GM19467 (cell line): ENCODE data around the gene DOCK7.
"Not testable (repeated sequence)": the region's sequence is repeated elsewhere in the genome, so short reads cannot be mapped to it uniquely, and the experiment has no call there.

Source experiments
- ATAC-seq: cut with Tn5 transposase; IDR thresholded peaks from one replicate; pipeline ENCODE4 v1.9.1; 2021; ENCODE audit warnings: mild to moderate bottlenecking, moderate library complexity; ENCODE audit not compliant: unreplicated experiment

The DOCK7 gene

DNA sequence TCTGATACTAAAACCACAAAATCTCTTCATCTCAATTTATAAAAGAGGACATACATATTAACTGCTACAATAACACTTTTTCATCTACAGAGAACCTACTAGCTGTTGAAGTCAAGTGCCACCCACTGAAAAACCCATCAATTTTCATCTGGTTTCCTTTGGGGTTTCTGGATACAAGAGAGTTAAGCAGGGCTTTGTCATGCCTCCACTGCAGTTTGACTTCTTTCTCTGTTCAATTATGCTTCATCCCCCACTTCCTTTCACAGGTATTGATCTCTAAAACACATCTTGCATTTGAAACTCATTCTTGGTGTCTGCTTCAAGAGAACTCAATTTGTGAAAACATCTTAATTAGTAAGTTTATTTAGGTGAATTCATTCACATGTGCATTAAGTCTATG lies 151.3 kb downstream of the DOCK7 start:
- ATAC-seq = no peak

DNA sequence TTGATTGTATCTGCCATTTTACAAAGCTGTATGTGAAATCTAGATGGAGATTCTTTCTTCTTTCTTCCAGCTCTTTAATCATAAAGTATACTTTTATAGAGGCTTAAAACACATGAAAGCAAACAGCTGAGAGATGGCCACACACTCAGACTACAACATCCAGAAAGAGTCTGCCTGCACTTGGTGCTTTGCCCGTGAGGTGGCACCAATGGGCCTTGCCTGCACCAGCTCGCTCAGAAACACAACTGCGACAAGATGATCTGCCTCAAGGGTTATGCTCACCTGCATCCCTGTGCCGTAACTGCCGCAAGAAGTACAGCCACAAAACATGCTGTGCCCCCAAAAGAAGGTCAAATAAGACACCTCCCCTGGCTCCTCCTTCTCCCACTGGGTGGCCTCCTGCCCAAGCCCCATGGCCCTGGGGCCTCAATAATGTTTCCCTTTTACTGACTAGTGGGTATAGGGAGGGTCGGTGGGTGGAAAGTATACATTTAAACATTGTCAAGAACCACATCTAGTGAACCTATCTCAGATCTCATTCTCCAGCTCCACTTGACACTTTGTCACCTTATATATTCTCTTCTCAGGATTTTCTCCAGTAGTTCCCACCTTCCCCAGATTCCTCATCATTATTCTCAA lies 157.6 kb downstream of the DOCK7 start:
- no peak for ATAC-seq

DNA sequence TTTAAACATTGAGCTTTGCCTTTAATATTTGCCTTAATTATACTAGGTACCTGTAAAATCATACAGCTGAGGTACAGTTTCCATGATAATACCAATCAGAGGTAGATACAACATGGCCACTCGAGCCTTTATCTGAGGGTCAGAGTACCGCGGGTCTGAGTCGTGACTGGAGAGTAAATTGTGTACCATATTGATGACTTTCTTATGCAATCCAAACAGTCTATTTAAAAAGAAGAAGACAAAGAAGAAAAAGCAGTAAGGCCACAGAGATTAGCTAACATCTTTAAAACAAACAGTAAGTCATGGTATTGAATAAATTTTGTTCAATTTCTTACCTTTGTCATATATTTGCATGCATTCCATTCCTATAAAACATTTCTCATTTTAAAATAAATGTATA lies 159.0 kb downstream of the DOCK7 start:
- ATAC-seq = no peak

DNA sequence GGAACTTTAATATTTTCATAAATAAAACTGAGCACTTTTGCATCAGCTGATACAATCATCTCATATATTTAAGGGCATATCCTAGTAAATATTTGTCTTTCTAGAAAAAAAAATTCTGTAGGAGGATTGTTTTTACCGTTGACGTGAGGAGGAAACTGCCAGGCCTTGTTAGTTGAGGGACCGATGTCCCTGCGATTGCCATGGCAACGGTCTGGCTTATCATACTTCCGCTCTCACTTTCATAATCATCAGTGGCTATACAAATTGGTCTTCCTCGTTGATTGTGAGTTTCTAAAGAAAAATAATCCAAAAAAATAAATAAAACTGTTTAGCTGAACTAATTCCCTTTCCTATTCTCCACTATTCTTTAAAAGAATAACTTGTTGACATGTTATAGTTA lies 160.2 kb downstream of the DOCK7 start:
- no peak for ATAC-seq

DNA sequence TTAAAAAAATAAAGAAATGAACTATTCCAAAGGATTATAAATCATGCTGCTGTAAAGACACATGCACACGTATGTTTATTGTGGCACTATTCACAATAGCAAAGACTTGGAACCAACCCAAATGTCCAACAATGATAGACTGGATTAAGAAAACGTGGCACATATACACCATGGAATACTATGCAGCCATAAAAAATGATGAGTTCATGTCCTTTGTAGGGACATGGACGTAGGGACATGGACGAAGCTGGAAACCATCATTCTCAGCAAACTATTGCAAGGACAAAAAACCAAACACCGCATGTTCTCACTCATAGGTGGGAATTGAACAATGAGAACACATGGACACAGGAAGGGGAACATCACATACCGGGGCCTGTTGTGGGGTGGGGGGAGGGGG lies 160.8 kb downstream of the DOCK7 start:
- not testable (repeated sequence) for ATAC-seq

DNA sequence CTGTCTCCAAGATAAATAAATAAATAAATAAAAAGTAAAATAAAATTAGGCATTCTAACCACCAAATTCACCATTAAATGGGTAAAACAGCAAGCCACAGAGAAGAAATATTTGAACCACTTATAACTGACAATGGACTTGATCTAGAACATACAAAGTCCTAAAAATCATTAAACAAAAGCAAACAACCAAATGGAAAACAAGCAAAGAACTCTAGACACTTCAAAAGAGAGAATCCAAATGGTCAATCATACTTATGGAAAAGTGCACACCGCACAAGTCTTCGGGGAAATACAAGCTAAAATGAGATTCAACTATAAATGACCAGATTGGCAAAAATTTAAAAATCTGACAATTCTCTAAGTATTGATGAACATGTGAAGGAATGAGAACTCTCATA lies 164.3 kb downstream of the DOCK7 start:
- ATAC-seq = no peak

DNA sequence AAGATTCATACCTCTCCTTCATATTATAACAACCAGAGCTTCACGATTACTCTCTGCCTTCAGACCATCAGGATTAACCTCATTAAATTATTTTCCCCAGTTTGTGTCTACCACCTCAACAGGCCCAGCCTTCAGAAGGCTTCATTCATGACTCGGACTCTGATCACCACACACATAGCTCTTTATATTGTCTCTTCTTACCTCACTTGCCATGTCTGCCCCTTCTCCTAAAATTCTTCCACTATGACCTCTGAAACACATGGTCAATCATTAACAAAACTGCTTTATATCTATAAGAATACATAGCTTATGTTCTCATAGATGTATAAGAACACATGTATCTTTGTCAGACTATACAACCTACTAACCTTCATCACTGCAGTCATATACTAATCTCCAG lies 171.6 kb downstream of the DOCK7 start:
- no peak for ATAC-seq

DNA sequence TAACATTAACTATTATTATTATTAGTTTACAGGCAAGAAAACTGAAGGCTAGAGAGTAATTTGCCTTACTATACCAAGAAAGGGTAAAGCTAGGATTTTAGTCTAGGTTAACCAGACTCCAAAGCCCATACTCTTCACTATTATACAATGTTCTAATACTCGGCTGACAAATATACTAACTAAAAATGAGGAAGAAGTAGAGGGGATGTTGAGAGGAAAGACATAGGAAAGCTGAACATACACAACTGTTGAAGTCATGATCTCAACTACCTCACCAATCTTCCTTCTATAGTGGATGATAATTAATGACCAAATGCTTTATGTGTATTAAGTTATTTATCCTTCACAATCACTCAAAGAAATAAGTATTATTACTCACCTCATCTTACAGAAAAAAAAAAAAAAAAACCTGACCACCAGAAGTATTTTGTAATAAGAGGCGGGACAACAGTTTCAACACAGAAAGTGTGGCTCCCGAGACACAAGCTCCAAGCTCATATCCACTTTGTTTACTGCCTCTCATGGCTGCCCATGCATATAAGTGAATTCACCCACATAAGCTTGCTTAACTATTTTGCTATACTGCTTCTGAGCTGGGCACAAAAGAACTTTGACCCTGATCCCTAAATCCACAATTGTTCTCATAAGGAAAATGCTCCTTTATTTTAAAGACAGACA lies 173.3 kb downstream of the DOCK7 start:
- ATAC-seq = no peak

DNA sequence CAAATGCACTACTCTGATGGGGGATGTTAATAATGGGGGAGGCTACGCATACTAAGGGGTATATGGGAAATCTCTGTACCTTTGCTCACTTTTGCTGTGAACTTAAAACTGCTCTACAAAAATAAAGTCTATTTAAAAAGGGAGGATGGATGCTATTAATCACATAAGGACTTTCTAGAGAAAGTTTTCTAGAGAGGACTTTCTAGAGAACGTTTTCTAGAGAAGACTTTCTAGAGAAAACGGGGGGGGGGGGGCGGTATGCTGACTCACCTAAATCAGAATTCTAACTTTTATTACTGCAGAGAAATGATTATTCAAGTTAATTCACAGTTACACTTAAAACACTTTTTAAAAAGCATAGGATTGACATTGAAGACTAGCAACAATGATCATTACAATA lies 175.2 kb downstream of the DOCK7 start:
- ATAC-seq = no peak

DNA sequence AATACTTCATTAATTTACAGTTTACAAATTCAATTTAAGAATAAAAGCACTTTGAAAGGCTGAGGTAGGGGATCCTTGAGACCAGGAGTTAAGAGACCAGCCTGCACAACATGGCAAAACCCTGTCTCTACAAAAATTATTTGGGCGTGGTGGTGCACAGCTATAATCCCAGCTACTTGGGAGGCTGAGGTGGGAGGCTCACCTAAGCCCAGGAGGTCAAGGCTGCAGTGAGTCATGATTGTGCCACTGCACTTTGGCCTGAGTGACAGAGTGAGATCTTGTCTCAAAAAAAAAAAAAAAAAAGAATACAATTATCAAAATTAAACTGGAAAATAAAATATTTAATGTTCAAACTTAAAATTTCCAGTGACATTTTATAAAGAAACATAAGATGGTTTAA lies 179.2 kb downstream of the DOCK7 start:
- no peak for ATAC-seq

DNA sequence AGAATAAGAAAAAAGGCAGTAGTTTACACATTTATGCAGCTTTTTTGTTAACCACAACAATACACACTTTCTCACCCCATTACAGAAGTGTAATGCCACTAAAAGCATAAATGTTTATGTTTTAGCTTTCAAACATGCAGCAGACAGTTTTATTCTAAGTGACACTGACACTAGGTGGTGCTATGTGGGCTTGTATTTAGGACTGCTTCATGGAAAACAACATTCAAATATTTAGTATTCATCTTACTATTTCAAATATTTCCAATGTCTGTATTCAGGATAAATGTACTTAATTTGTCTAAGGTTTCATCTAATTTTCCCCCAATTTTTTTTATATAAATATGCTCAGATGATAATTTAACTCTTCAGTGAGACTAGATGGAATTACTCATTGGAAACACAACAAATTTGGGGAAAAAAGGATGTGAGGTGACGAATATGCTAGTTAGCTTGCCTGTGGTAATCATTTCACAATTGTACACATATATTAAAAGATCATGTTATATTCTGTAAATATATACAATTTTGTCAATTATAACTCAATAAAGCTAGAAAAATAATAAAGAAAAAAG lies 179.9 kb downstream of the DOCK7 start:
- no peak for ATAC-seq

DNA sequence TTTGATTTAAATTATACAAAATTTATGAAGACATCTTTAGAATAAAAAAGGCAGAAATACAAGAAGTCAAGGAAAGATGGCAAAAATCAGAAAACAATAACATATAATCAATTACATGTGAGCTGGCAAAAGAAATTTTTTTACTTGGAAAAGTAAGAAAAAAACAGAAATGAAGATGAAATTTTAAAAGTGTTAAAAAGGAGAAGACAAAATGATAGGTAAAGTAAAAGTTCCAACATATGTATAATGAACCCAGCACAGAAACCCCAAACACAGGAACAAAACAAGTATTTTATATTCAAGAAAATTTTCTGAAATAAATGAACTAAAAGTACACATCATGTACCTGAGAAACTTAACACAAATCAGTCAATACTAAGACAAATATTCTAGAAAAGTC lies 188.0 kb downstream of the DOCK7 start:
- no peak for ATAC-seq

DNA sequence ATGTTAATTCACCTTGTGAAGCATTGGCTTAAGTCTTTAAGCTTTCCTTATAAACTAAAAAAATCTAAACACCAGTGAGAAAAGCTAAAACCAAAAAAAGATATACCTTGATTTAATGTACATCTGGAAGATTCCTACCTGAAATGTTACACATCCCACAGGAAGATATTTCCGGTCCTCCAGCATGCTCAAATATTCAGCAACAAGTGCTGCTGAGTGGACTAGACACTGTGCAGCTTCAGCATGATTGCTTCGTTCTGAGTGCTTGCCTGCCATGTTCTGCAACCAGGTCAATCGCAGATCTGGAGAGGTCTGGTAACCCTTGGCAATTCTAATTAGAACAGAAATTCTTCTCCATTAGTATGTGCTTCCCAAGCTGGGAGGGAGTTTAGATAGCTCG lies 194.0 kb downstream of the DOCK7 start:
- ATAC-seq = no peak

DNA sequence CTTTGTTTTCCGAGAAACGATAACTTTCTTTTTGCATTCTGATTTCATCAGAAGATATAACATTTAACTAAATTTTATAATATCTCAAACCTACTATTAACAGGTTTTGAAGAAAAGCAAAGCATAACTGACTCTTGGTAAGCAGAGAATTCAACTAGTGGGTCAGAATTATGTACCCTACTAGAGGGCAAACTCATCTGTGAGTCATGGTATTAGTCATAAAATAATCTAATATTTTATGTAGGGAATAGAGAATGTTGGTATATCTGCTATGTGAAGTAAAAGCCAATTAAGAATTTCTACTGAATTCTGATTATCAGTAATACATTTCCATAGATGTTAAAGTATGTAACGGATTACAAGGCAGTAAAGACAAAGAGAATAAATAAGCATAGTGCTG lies 194.5 kb downstream of the DOCK7 start:
- ATAC-seq = no peak

DNA sequence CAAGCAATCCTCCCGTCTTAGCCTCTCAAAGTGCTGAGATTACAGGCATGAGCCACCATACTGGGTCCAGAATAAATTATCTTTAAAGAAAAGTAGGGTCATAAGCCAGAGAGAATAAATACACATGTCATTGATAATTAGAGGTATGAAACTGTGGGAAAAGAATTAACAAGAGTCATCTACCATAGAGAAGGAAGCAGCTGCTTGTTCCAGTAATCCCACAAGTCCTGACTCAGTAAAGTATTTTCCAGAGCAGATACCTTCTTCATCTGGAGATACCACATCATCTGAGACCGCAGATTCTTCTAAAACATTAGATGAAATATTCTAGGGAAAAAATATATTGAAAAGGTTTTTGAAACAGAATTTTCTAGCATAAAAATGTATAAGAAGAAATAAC lies 195.7 kb downstream of the DOCK7 start:
- ATAC-seq = no peak

DNA sequence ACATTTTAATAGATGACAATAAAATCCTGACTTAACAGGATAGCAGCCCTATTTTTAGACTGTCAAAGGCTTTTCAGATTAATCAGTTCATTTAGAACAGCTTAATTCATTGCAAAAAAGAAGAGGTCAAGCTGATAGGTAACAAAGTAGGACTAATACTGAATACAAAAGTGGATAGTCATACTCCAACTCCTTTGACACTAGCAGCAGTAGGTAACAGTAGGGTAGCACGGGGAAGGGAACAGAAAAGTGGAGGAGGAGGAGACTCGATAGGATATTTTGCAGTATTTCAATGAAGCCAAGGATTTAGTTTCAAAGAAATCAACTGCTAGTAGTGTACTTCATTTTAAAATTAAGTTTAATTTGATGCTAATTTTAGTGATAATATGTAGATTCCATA lies 200.2 kb downstream of the DOCK7 start:
- no peak for ATAC-seq

DNA sequence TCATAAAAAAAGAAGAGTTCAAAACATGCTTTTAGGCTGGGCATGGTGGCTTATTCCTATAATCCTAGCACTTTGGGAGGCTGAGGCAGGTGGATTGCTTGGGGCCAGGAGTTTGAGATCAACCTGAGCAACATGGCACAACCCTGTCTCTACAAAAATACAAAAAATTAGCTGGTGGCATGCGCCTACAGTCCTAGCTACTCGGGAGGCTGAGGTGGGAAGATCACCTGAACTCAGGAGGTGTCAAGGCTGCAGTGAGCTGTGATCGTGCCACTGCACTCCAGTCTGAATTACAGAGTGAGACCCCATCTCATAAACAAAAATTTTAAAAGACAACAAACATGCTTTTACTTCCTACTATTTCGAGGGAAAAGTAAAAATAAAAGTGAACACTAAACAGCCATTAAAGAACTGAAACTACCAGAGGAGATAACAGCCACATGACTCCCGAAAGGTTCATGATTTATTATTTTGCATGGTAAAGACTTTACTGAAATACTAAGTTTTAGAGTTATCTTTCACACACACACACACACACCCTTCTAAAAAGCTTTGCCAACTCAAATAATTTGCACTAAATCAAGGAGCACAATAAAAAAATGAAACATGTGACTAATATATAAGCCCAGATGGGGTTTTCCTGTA lies 203.2 kb downstream of the DOCK7 start:
- no peak for ATAC-seq

DNA sequence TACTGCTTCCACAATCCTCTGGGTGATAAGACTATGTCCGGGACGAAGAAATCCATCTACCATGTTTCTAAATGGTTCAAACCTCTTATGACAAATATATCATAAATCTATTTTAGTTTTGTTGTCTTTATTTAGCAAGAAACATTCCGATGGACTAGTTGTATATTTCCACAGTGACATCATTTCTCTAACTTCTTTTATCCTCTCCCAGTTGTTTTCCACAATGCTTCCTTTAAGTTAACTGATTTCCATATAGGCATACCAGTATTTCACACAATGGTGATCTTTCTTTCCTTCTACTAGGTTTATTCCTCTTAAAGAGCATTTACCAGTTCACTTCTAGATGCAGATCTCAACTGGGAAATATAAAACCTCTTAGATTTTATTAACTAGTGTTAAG lies 206.5 kb downstream of the DOCK7 start:
- ATAC-seq = no peak

DNA sequence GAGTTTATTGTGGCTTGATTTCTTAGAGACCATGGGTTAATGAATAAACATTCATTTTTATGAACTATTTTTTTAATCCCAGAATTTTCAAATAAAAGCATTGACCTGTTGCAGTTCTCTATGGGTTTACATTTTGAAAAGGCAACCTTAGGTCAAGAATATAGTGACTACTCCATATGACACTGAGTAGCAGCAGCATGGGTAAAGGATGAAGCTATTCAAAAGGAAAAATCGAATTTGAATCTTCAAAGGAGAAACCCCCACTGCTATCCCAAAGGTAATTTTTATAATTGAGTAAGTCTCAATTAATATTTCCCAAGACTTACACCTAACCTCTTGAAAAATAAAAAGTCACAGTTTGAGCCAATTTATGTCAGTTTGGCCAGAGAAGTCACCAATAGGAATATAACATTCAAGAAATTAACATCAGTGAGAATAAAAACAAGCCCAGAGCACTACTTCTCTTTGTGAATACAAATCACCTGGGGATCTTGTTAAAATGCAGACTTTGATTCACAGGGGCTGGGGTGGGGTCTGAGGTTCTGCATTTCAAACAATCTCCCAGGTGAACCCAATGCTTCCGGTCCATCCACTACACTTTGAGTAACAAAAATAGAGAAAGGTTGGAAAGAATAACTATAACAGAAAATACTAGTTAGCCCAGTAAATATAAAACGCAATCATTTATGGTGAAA lies 211.5 kb downstream of the DOCK7 start:
- no peak for ATAC-seq

DNA sequence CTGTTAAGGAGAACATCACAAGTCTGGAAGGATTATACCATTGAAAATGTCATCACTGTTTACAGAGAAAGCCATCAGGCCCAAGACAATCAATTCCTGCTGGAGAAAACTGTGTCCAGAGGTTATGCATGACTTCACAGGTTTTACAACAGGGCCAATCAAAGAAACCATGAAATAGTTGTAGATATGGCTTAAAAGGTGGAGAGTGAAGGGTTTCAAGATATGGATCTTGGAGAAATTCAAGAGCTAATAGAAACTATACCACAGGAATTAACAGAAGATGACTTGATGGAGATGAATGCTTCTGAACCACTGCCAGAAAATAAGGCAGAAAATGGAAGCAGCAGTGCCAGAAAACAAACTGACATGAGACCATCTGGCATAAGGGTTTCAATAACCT lies 221.1 kb downstream of the DOCK7 start:
- ATAC-seq = no peak

DNA sequence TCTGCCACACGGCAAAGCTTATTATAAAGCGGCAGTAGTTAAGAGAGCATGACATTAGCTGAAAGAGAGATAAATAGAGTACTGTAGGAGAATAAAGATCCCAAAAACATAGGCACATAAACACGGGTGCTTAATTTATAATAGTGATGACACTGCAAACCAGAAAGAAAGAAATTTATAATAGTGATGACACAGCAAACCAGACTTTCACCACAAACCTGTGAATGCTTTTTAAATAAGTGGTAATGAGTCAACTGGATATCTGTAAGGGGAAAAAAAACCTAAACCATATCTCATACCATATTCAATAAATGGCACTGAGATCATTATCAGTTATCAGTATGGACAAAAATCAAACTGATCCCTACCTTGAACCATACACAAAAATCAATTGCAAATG lies 225.8 kb downstream of the DOCK7 start:
- no peak for ATAC-seq

DNA sequence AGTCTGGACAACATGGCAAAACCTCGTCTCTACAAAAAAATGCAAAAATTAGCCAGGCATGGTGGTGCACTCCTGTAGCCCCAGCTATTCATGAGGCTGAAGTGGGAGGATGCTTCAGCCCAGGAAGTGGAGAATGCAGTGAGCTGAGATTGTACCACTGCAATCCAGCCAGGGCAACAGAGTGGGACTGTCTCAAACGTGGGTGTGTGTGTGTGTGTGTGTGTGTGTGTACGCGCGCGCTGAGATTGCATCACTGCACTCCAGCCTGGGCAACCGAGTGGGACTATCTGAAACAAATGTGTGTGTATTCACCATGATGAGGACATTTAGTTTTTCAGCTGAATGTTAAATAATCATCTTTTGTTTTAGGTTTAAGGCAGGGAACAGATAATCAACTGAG lies 230.2 kb downstream of the DOCK7 start:
- ATAC-seq = no peak
